Fibroblast of pulmonary artery (primary cell): ENCODE data around the gene KEAP1.

Source experiments
- DNase-seq: peaks from one replicate; pipeline ENCODE4 v3.0.0-alpha.2; 2010; ENCODE audit warnings: low read depth
- H3K4me3 ChIP-seq: replicated peaks from 2 replicates; pipeline ENCODE4 v1.5.1; 2011; ENCODE audit warnings: low read depth, mild to moderate bottlenecking, control low read depth, low read length, moderate library complexity
- CTCF ChIP-seq: IDR thresholded peaks from 2 replicates; pipeline ENCODE4 v1.5.1; 2011; ENCODE audit warnings: mild to moderate bottlenecking, control low read depth, low read length, inconsistent platforms; ENCODE audit errors: missing control alignments

KEAP1 gene

GRCh38 chr19:10450853-10451609 is 52.1 kb downstream of the KEAP1 start:
- H3K4me3 ChIP-seq, result no peak overlapping the region
- TF ChIP-seq CTCF, result no peak
- DNase-seq, result no peak

GRCh38 chr19:10450191-10450852 is 52.8 kb downstream of the KEAP1 start:
- TF ChIP-seq CTCF, result no peak
- DNase-seq, result no peak
- H3K4me3 ChIP-seq, result no peak overlapping the region

- DNase-seq, result no peak
- TF ChIP-seq CTCF, result no peak
- no peak overlapping the region for H3K4me3 ChIP-seq
These were observed 54.1 kb downstream of the KEAP1 start for GRCh38 chr19:10449037-10449436.

- DNase-seq, result no peak
- H3K4me3 ChIP-seq, result no peak overlapping the region
- no peak for TF ChIP-seq CTCF
These were observed 60.5 kb downstream of the KEAP1 start for GRCh38 chr19:10442698-10443097.

GRCh38 chr19:10439588-10439987 is 63.6 kb downstream of the KEAP1 start:
- H3K4me3 ChIP-seq, result no peak overlapping the region
- no peak for DNase-seq
- TF ChIP-seq CTCF, result no peak
